IgD-negative memory B cell (primary cell): ENCODE measurements around the gene CALCR. TPM values are rescaled to one million over a fixed set of nuclear protein-coding genes. Genes with fewer than 3 reads are reported as not detected.

Source experiments
- H3K27ac Mint-ChIP-seq, 3 donors: one replicate each; pipeline ENCODE4 v1.8.0; 2020 to 2022; ENCODE audit warnings: mild to moderate bottlenecking in 3 of 3, mixed read lengths in 3 of 3, moderate library complexity in 1 of 3
- H3K27me3 Mint-ChIP-seq: one replicate; pipeline ENCODE4 v1.8.0; 2021; ENCODE audit warnings: mixed read lengths
- H3K36me3 Mint-ChIP-seq: one replicate; pipeline ENCODE4 v1.8.0; 2020; ENCODE audit warnings: mild to moderate bottlenecking, mixed read lengths
- H3K4me1 Mint-ChIP-seq, 3 donors: one replicate each; pipeline ENCODE4 v1.8.0; 2020 to 2022; ENCODE audit warnings: mixed read lengths in 3 of 3, mild to moderate bottlenecking in 1 of 3
- H3K4me3 Mint-ChIP-seq, 4 donors: one replicate each; pipeline ENCODE4 v1.8.0; 2020 to 2022; ENCODE audit warnings: mild to moderate bottlenecking in 4 of 4, mixed read lengths in 4 of 4, moderate library complexity in 3 of 4
- H3K9me3 Mint-ChIP-seq, 3 donors: one replicate each; pipeline ENCODE4 v1.8.0; 2020 to 2021; ENCODE audit warnings: mixed read lengths in 3 of 3, mild to moderate bottlenecking in 1 of 3
- polyA plus RNA-seq: library from polyadenylated mRNA; unstranded; fragments of 300-500 nt; fragmentation: Illumina TruSeq; gene quantifications from one replicate; pipeline ENCODE4 v1.2.3, GENCODE V29; 2021

CALCR gene
- polyA plus RNA-seq, 1 donor from 2014 or later = not detected

GRCh38 chr7:93575555-93576399 is 1.3 kb upstream of the CALCR start:
- no peak overlapping the region for H3K27ac Mint-ChIP-seq
- no peaks in the 10 kb centered on the region for H3K9me3 Mint-ChIP-seq

DNA sequence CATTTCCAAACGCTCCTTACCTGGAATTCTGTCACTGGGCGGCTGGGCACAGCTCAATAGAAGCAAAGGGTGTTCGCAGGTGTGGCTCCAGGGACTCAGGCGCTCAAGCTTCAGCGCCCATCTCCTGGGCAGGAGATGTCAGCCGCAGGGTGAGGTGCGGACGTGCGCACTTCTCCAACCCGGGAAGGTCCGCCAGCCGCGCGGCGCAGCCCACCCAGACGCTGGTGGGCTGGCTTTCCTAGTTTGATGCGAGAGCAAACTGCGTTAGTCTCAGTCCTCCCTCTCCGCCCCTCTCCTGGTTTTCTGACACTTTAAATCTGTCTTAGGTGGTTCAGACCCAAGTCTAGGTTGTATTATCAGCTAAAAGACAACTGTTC is 267 bp downstream of the CALCR start:
- no peaks in the 10 kb centered on the region for H3K36me3 Mint-ChIP-seq
- H3K4me1 Mint-ChIP-seq = peaks cover 0 to 9% (median 2%) of the 10 kb centered on the region in 3 donors
- peaks cover 26% of the 10 kb centered on the region for H3K27me3 Mint-ChIP-seq
- H3K4me3 Mint-ChIP-seq = peak overlapping the region in 3 of 4 donors; percentile 32 to 69 (median 33)
- H3K9me3 Mint-ChIP-seq = no peaks in the 10 kb centered on the region
- no peak overlapping the region for H3K27ac Mint-ChIP-seq

More at GRCh38 chr7:93575555-93576399, 1.3 kb upstream of the CALCR start:
- Mint-ChIP-seq H3K27me3 (peaks cover 30% of the 10 kb centered on the region), H3K4me3 (peak overlapping the region in 3 of 4 donors; percentile 67 to 79 (median 70)), H3K4me1 (peaks cover 0 to 9% (median 2%) of the 10 kb centered on the region in 3 donors), H3K36me3 (no peaks in the 10 kb centered on the region)

- no peaks in the 10 kb centered on the region for H3K9me3 Mint-ChIP-seq
These were observed 5.3 kb downstream of the CALCR start for GRCh38 chr7:93569189-93569588.

DNA sequence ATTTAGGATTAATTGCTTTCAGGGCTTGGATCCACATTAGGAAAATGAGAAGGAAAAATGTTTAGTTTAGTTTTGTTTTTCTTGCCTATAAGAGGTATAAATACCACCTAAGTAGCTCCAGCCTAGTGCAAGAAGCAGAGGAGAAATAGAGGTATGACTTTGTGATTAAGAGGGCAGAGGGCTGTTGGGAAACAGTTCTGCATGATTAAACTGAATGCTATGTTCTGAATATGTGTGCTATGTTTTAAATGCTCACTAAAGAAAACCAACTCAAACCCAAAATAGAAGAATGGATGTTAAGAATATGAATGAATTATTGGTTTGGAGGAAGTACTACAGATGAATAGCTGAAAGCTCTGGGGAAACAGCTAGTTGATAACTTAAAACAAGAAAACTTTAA is 7.6 kb downstream of the CALCR start:
- H3K4me3 Mint-ChIP-seq = no peak overlapping the region
- no peak overlapping the region for H3K27ac Mint-ChIP-seq
- H3K36me3 Mint-ChIP-seq = no peaks in the 10 kb centered on the region
- H3K4me1 Mint-ChIP-seq = peaks cover 3 to 10% (median 8%) of the 10 kb centered on the region in 3 donors
- no peaks in the 10 kb centered on the region for H3K9me3 Mint-ChIP-seq
- H3K27me3 Mint-ChIP-seq = no peaks in the 10 kb centered on the region

More at GRCh38 chr7:93569189-93569588, 5.3 kb downstream of the CALCR start:
- Mint-ChIP-seq H3K27ac (no peak overlapping the region), H3K4me3 (no peak overlapping the region), H3K27me3 (peaks cover 10% of the 10 kb centered on the region), H3K36me3 (no peaks in the 10 kb centered on the region), H3K4me1 (peaks cover 0 to 4% (median 2%) of the 10 kb centered on the region in 3 donors)

GRCh38 chr7:93563584-93563983 is 10.9 kb downstream of the CALCR start:
- no peaks in the 10 kb centered on the region for H3K36me3 Mint-ChIP-seq
- no peak overlapping the region for H3K27ac Mint-ChIP-seq
- H3K9me3 Mint-ChIP-seq = no peaks in the 10 kb centered on the region
- peak overlapping the region in 1 of 4 donors; percentile 1 for H3K4me3 Mint-ChIP-seq
- H3K4me1 Mint-ChIP-seq = peaks cover 12 to 35% (median 31%) of the 10 kb centered on the region in 3 donors
- H3K27me3 Mint-ChIP-seq = no peaks in the 10 kb centered on the region

- H3K9me3 Mint-ChIP-seq = no peaks in the 10 kb centered on the region
- H3K36me3 Mint-ChIP-seq = no peaks in the 10 kb centered on the region
- no peaks in the 10 kb centered on the region for H3K27me3 Mint-ChIP-seq
- no peak overlapping the region for H3K27ac Mint-ChIP-seq
- H3K4me3 Mint-ChIP-seq = no peak overlapping the region
- peaks cover 12 to 36% (median 31%) of the 10 kb centered on the region in 3 donors for H3K4me1 Mint-ChIP-seq
These were observed 11.6 kb downstream of the CALCR start for GRCh38 chr7:93562936-93563335.

DNA sequence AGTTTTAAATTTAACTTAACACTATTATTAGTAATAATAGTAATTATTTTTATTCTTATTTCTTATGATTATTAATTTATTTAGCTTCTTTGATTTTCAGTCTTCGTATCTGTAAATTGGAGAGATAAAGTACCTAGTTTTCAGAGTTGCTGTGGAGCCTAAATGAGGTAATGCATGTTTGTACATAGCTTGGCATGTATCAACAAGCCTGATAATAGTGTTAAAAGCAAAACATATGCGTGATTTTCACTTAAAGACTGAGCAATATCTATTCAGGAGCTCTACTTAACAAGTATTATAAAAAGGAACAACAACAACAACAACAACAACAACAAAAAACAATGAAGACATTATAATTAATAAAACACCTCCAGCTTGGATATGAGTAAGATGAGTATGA is 12.4 kb downstream of the CALCR start:
- no peak overlapping the region for H3K4me3 Mint-ChIP-seq
- no peak overlapping the region for H3K27ac Mint-ChIP-seq
- peaks cover 12 to 36% (median 31%) of the 10 kb centered on the region in 3 donors for H3K4me1 Mint-ChIP-seq
- H3K36me3 Mint-ChIP-seq = no peaks in the 10 kb centered on the region
- no peaks in the 10 kb centered on the region for H3K27me3 Mint-ChIP-seq
- H3K9me3 Mint-ChIP-seq = no peaks in the 10 kb centered on the region

GRCh38 chr7:93559639-93560491 is 14.7 kb downstream of the CALCR start:
- Mint-ChIP-seq H3K4me3 (peak overlapping the region in 3 of 4 donors; percentile 4 to 69 (median 43)), H3K9me3 (no peaks in the 10 kb centered on the region), H3K36me3 (no peaks in the 10 kb centered on the region), H3K4me1 (peaks cover 12 to 32% (median 31%) of the 10 kb centered on the region in 3 donors), H3K27ac (peak overlapping the region; percentile 12 to 86 (median 33)), H3K27me3 (no peaks in the 10 kb centered on the region)

DNA sequence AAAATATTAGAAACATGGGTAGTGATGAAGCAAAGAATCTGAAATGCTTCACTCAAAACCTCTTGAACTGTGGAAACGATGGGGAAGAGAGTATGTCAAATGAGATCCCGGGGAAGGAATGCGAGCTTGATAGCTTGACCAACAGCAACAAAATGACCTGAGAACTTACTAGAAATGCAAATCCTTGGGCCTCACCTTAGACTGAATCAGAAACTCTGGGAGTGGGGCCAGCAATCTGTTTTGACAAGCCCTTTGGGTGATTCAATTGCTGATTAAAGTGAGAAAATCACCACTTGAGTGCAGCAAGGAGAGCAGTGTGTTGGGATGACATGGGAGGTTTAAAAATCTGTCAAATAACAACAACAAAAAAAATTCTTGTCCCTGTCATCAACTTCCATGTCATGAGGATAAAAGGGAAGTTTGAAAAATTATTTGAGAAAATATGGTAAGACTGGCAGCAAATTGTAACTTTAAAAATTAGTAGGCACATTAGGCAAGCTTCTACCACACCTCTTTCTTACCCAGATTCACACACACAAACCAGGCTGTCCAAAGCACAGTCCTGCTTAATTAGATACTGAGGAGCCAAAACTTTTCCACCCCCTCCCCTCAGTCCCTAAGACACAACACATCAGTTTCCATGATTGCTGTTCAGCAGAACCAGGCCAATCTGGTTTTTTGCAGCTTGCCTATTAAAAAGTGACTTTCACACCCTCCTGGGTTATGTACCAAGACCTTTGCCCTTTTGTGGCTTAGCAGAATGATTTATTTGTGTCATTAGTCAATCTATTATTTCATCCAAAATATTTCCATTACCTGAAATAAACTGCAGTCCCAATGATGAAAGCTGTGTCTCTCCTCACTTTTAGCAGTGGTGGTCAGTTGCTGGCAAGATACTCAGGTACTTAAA is 15.6 kb downstream of the CALCR start:
- H3K9me3 Mint-ChIP-seq = no peaks in the 10 kb centered on the region
- peak overlapping the region in 2 of 4 donors; percentile 49 to 67 for H3K4me3 Mint-ChIP-seq
- H3K36me3 Mint-ChIP-seq = no peaks in the 10 kb centered on the region
- H3K4me1 Mint-ChIP-seq = peaks cover 12 to 32% (median 31%) of the 10 kb centered on the region in 3 donors
- no peaks in the 10 kb centered on the region for H3K27me3 Mint-ChIP-seq
- H3K27ac Mint-ChIP-seq = peak overlapping the region; percentile 12 to 86 (median 33)

GRCh38 chr7:93551931-93552330 is 22.6 kb downstream of the CALCR start:
- no peaks in the 10 kb centered on the region for H3K9me3 Mint-ChIP-seq
- no peaks in the 10 kb centered on the region for H3K4me1 Mint-ChIP-seq
- no peaks in the 10 kb centered on the region for H3K36me3 Mint-ChIP-seq
- no peak overlapping the region for H3K4me3 Mint-ChIP-seq
- H3K27me3 Mint-ChIP-seq = no peaks in the 10 kb centered on the region
- H3K27ac Mint-ChIP-seq = no peak overlapping the region

DNA sequence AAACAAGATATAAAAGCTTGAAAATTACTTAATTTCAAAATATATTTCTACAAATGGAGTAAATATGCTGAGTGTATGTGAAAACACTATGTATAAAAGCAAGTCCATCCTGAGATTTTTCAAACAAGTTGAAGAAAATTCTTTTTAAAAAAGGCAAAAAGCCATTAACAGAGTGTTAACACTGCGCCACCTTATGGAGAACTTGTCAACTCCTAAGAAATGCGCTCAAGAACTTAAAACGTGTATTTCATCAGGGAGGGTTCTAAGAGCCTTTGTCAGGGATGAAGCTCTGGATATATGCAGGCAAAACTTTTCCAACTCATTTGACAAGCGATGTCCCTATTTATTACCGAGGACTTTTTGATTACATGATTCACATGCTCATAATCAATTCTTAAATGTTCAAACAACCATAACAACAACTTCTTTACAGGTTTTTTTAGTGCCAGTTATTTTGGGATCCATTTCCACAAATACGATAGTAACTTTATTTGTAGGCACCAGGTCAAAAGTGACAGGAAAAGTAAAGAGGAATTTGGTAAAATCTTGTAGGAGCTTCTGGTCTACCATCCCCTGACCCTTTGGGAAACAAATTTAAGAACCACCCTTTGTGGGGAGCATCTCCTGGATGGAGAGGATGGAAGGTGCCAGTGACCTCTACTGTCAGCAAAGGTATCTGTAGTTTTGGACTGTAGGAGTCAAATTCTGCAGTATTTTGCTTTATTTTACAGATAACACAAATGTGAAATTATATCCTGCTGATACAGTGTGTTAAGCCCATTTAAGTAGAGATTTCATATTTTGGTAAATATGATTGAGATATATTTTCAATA is 23.2 kb downstream of the CALCR start:
- no peak overlapping the region for H3K27ac Mint-ChIP-seq
- no peaks in the 10 kb centered on the region for H3K36me3 Mint-ChIP-seq
- no peaks in the 10 kb centered on the region for H3K4me1 Mint-ChIP-seq
- no peak overlapping the region for H3K4me3 Mint-ChIP-seq
- no peaks in the 10 kb centered on the region for H3K27me3 Mint-ChIP-seq
- H3K9me3 Mint-ChIP-seq = no peaks in the 10 kb centered on the region

- no peaks in the 10 kb centered on the region for H3K4me1 Mint-ChIP-seq
- H3K27me3 Mint-ChIP-seq = no peaks in the 10 kb centered on the region
- no peak overlapping the region for H3K27ac Mint-ChIP-seq
- no peak overlapping the region for H3K4me3 Mint-ChIP-seq
- no peaks in the 10 kb centered on the region for H3K9me3 Mint-ChIP-seq
- H3K36me3 Mint-ChIP-seq = no peaks in the 10 kb centered on the region
These were observed 26.8 kb downstream of the CALCR start for GRCh38 chr7:93547716-93548115.

DNA sequence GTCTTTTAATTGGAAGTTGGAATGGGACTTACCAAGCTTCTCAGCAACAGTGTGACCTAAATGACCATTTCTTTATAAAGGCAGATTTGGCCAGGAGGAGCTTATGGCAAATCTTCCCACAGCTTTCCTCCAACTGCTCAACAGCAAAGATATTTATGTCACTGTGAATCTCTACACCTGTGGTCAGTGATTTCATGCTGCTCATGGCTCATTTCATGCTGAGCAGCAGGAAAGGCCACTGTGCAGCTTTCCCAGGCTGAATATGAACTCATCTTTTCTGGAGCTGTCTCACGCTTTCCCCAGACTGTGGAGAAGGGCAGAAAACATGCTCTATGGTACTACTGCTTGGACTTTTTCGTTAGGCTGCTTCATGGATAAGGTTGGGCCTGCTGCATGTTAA is 29.8 kb downstream of the CALCR start:
- H3K36me3 Mint-ChIP-seq = no peaks in the 10 kb centered on the region
- no peak overlapping the region for H3K27ac Mint-ChIP-seq
- H3K9me3 Mint-ChIP-seq = no peaks in the 10 kb centered on the region
- no peaks in the 10 kb centered on the region for H3K27me3 Mint-ChIP-seq
- H3K4me1 Mint-ChIP-seq = no peaks in the 10 kb centered on the region
- H3K4me3 Mint-ChIP-seq = no peak overlapping the region

DNA sequence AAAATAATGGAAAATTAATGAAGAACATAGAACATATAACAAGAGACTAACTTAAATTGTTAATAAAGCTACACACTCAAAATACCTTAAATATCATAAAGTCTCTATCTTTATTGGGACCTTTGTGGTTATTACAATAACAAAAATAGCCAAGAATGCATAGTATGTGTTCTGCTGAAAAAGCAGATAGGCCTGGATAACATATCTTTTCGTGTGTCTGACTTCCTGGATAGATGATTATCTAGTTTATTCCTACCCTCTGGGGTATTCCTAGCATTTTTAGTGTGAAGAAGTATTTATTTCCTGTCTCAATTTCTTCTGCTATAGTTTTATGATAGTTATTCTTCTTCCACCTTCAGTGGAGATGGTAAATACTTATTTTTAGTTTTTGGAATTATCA is 36.5 kb downstream of the CALCR start:
- no peaks in the 10 kb centered on the region for H3K9me3 Mint-ChIP-seq
- H3K36me3 Mint-ChIP-seq = no peaks in the 10 kb centered on the region
- H3K27me3 Mint-ChIP-seq = no peaks in the 10 kb centered on the region
- no peak overlapping the region for H3K4me3 Mint-ChIP-seq
- peaks cover 3 to 5% (median 5%) of the 10 kb centered on the region in 3 donors for H3K4me1 Mint-ChIP-seq
- no peak overlapping the region for H3K27ac Mint-ChIP-seq
